SK-N-DZ (cell line): ENCODE measurements around the gene CDC6. TPM values are rescaled to one million over a fixed set of nuclear protein-coding genes. Genes with fewer than 3 reads are reported as not detected.

Experiments used
- DNase-seq: peaks from one replicate; pipeline ENCODE4 v3.0.0-alpha.2; 2015; ENCODE audit warnings: low spot score
- polyA plus RNA-seq, 2 experiments: library from polyadenylated mRNA; depleted of rRNA; stranded (reverse); fragments of >200 nt; gene quantifications; 2 replicates each; pipeline ENCODE4 v1.2.3, GENCODE V29; 2014

CDC6 gene, protein sequence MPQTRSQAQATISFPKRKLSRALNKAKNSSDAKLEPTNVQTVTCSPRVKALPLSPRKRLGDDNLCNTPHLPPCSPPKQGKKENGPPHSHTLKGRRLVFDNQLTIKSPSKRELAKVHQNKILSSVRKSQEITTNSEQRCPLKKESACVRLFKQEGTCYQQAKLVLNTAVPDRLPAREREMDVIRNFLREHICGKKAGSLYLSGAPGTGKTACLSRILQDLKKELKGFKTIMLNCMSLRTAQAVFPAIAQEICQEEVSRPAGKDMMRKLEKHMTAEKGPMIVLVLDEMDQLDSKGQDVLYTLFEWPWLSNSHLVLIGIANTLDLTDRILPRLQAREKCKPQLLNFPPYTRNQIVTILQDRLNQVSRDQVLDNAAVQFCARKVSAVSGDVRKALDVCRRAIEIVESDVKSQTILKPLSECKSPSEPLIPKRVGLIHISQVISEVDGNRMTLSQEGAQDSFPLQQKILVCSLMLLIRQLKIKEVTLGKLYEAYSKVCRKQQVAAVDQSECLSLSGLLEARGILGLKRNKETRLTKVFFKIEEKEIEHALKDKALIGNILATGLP
- 87.3 and 102 TPM in 2 replicates for polyA plus RNA-seq (2014; cell fraction: cytosol; rRNA removed)
- 47.1 and 49.5 TPM in 2 replicates for polyA plus RNA-seq (2014; cell fraction: nucleus; rRNA removed)

DNA sequence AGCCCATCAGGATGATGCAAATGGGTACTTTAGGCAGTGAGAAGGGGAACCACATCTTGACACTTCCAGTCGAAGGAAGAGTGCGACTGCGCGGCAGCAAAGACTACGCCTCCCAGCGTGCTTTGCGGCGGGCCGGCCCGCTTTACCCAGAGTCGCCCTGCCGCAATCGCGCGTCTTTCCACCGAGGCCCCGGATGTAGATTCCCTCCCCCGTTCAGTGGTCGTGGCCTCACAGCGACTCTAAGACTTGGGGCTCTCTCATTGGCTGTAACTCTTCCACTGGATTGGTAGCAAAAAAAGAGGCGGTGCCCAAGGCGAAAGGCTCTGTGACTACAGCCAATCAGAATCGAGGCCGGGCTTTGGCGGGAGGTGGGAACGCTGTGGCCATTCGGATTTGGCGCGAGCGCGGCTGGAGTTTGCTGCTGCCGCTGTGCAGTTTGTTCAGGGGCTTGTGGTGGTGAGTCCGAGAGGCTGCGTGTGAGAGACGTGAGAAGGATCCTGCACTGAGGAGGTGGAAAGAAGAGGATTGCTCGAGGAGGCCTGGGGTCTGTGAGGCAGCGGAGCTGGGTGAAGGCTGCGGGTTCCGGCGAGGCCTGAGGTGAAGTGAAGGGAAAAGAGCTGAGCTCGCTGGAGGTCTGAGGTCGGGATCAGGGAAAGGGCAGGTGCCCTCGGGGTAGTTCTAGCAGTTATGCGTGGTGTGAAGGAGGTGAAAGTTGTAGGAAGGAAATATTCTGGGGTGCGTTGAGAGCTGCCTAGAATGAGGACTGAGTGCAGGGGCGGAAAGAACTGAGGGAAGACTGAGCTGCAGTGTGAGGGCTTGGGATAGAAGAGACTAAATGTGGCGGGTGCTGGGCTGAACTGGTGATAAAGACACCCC, at the start of gene CDC6:
CDC6 (plus strand) TSS at position 386 of the 876 bp plus-strand sequence. CDS start 1,542 bp downstream, outside the sequence.
- peak; percentile 100 for DNase-seq

DNA sequence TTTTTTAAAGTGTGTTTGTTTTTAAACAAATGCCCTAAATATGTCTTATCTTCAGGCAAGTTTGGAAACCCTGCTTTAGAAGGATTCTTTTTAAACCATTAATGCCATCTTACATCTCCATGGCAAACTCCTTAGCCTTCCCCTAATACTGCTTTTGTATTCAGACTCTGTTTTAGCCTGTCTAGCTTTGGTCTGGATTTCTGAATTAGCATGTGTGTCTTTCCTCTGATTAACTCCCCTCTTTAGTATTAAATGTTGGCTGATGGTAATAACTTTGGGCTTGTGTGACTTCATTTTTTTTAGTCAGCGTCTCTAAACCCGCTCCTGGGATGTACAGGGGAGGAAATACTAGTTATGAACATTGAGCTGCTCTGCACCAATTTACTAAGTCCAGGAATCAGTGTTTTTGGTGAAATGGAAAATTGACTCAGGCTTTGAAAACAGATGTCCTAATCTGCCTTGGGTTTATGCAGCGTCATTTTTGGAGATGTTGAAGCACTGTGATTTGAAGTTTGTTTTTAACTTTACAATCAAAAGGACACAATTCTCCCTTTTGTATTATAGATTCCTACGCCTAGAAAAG, 46.3 kb upstream of the CDC6 start:
- DNase-seq: no peak

DNA sequence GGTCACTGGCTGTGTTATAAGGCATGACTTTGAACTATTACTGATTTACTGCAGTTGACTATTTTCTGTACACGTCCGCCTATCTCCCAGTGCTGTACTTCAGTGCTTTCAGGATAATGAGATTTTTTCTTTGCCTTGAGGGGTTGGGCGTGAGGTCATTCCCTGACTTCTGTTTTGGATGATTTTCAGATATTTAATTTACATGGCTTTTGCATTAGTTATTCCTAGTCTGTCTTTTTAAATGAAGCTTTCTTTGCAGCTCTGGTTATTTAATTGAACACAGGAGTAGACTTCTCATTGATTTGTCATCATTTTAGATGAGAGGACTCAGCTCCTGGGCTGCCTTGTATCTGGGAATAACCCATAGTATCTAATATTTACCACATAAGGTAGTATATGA, 44.9 kb upstream of the CDC6 start:
- no peak for DNase-seq

DNA sequence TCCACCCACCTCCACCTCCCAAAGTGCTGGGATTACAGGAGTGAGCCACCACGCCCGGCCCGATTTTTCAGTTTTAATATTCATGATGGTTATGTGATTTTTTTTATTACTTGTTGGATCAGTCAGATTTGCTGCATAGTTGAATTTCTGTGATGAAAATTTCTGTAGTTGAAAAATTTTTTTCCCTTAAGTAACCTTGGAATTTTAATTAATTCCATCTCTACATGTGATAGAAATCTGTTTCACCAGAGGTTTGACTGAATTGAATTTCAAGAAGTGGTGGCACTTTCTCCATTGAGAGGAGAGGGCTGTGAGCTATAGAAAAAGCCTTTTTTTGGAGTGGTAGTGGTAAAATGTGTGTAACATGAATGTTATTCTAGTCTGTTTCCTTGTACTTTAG, 43.9 kb upstream of the CDC6 start:
- DNase-seq: no peak

DNA sequence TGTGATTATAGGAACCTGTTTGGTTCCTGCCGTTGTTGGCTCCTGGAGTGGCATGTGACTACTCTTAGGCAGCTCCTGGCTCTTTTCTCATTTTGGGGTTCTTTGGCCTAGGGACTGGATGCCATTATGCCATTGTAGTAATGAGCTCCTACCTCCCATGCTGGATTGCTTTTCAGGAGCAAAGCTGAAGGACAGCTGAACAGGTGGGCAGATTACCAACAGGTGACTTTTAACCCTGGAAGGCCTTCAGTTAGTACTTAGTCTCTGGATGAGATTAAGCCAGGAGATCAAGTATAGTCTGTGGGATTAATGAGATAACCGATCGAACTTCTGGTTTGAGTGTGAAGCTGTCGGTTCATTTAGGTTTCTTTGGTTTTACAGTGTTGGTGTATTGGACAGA, 43.4 kb upstream of the CDC6 start:
- no peak for DNase-seq

DNA sequence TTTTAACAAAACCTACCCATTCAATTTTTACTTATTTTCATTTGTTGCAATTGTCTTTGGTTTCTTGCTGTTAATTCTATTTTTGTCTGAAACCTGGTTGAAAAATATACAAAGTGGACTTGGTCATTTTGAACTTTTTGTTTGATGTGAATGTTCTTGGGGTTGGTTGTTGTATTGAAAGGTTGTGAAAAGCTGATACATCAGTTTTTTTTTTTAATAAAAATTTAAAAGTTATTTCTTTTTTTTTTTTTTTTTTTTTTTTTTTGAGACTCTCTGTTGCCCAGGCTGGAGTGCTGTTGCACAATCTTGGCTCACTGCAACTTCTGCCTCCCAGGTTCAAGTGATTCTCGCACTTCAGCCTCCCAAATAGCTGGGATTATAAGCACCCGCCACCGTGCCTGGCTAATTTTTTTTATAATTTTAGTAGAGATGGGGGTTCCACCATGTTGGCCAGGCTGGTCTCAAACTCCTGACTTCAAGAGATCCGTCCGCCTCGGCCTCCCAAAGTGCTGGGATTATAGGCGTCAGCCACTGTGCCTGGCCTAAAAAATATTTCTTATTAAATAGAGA, 39.7 kb upstream of the CDC6 start:
- no peak for DNase-seq

DNA sequence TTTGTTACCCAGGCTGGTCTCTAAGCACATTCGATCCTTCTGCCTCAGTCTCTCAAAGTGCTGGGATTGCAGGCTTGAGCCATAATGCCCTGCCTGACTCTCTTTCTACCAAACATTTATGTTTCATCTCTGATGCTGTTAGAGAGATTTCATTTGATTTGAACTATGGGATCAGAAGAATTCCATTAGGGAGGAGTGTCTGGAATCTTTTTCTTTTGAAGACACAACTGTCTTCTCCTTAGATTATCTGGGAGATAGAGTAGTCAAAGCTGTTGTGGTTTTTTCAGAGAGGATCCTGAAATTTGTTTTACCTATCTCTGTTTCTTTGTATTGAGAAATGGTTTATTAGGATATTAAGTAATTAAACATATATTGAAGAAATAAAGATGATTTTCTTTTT, 39.2 kb upstream of the CDC6 start:
- DNase-seq: peak; percentile 32

DNA sequence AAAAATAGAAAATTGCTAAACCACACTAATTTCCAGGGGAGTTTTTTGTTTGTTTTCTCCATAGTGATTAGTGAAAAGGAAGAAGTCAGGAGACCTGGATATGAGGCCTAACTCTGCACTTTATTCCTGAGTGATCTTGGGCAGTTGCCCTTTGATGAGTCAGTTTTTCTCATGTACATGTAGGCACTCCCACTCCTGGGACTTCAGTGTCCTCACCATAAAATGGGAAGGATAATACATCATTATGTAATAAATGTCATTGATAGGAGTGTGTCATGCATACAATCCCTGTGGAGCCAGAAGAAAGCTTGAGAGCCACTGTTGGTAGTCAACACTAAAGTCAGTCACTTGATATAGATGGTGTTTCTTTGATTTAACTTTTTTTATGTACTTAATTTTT, 36.1 kb upstream of the CDC6 start:
- DNase-seq: no peak

DNA sequence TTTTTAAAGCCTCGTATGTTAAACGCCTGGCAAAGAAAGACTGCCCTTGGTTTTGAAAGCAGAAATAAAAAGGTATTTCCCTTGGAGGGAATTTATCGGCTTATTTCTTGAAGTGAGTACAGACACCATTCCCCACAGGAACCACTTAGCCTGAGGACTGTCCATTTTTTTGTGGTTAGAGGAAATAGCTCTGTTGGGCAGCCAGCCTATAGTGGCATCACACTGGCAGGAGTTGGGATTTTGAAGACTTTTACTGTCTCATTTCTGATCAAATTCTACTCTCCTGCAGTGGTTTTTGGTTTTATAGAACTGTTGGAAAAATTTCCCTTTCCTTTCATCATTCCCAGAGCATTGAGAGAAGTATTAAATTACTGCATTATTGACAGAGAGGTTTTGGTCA, 34.1 kb upstream of the CDC6 start:
- DNase-seq: no peak

DNA sequence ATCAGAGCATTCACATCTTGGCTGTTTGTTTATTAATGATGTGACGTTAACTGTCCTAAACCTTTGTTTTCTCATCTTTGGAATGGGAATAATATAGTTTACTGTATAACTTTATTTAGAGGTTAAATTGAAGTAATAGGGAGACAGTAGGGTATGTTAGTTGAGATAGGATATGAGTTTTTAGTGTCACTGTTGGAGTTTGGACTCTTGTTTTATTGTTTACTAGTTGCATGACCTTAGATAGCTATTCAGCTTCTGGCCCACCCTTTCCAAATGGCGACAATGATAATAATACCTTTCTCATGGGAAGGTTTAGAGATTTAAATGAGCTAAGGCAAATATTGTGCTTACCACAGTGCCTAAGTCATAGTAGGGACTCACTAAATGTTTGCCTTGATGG, 28.2 kb upstream of the CDC6 start:
- no peak for DNase-seq

DNA sequence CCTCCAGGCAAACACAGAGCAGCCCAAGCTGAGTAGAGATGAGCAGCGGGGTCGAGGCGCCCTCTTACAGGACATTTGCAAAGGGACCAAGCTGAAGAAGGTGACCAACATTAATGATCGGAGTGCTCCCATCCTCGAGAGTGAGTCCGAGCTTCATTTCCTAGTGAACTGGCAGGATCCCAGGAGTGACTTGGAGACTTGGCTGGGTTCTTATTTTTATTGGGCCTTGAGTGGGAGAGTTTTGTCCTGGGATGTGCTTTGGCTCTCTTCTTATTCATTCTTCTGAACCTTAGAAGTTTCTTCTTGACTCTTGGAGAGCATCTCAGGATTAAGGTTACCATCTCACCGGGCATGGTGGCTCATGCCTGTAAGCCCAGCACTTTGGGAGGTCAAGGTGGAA, 27.2 kb upstream of the CDC6 start:
- DNase-seq: no peak

DNA sequence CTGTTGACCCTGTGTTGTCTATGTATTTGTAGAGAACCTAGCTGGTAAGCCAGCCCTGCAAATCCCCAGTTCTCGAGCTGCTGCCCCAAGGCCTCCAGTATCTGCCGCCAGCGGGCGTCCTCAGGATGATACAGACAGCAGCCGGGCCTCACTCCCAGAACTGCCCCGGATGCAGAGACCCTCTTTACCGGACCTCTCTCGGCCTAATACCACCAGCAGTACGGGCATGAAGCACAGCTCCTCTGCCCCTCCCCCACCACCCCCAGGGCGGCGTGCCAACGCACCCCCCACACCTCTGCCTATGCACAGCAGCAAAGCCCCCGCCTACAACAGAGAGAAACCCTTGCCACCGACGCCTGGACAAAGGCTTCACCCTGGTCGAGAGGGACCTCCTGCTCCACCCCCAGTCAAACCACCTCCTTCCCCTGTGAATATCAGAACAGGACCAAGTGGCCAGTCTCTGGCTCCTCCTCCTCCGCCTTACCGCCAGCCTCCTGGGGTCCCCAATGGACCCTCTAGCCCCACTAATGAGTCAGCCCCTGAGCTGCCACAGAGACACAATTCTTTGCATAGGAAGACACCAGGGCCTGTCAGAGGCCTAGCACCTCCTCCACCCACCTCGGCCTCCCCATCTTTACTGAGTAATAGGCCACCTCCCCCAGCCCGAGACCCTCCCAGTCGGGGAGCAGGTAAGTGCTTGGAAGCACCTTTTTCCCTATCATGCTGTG, 23.1 kb upstream of the CDC6 start:
- no peak for DNase-seq

DNA sequence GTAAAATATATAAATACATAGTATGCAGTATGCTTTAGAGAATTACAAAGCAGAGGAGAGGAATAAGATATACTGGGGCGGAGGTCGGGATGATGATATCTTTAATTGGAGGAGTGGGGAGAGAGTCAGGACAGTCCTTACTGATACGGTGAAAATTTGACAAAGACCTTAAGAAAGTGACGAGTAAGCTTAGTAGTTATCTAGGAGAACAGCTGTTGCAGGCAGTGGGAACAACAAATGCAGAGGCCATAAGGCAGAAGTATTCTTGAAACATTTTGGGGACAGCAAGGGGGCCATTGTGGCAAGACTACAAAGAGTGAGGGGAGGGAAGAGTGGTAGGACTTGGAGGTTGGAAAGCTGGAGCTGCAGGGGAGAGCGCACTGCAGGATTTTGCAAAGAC, 22.3 kb upstream of the CDC6 start:
- DNase-seq: no peak

DNA sequence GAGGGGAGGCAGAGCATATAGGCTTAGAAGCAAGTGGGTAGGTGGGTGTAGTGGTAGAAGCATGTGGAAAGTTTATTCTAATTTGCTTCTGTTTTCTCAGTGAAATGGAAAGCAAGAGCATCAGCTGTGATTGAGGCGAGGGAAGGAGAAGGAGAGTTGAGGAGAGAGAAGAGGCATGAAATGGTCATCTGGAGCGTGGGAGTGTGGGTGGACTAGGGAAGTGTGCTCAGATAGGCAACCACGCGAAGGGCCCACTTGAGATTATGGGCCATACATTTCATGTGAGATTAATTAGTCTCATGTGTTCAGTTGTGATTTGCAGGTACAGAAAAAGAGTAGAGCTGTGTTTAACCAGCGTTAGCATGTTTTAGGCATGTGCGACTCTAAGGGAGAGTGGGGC, 20.8 kb upstream of the CDC6 start:
- no peak for DNase-seq

DNA sequence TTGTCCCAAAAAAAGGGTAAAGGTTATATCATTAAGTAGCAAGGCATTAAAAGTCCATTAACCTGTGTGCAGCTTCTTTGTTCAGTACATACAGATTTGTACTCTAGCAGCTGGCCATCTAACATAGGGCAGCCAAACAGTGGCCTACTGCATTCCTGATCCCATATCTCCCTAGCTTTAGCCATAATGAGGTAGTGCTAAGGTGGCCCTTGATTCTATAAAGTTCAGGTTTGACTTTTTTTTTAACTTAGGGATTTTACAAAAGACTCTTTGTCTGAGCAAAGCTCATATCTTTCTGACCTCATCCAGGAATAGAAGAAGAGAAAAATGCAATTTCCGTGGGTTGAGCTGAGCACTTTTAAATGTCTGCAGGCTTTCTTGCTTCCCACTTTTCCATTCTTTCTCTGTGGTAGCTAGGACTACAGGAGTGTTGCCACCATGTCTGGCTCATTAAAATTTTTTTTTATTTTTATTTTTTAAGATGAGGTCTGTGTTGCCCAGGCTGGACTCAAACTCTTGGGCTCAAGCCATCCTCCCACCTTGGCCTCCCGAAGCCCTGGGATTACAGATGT, 19.5 kb upstream of the CDC6 start:
- DNase-seq: no peak

DNA sequence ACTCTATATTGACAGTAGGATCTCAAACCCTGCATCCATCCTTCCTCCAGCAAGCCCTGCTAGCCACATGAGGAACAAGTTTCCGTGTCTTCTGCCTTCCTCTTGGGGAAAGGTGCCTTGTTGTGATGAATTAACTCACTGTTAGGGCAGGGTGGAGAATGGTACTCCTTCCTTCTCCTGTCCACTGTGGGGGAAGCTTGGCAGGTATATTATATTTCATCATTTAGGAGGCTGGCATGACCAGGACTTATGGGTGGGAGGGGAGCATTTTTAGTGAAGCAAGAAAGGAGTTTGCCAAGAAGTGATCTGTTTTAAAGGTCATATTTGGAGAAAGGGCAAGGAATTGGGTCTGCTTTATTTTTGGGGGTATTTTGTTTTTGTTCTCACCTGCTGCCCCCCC, 9.3 kb upstream of the CDC6 start:
- no peak for DNase-seq

DNA sequence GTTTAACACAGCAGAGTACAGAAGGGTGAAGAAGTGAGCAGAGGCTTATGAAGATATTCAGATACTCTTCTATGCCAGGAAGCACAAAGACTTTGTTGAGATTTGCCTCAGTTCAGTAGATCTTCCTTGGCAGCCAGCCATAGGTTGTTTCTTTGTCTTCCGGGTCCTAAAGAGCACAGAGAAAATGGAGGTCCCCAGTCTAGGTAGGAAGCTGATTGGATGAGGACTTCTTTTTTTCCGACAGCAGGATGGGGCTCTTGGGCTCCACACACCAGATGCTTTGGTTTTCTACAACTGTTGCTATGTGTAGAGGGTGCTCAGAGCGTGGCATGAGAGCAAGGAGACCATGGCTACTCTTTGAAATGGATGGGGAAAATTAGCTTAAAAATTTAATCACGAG, 8.3 kb upstream of the CDC6 start:
- DNase-seq: no peak

DNA sequence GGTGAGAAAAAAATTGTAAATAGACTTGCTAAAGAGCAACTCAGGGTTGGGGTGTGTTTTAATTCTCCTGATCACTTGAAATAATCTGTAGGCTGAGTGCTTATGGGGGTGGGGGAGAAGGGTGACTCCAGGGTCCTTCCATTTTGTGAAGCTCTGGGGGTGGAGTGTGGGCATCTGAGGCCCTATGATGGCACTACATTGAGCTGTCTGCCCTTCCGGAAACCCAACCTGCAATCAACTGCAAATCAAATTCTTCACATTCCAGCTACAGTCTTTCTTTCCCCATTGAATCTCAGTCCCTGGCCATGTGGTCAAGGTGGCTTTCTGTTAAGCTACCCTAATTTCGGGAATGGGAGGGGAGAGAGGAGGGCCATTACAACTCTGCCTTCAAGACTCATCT, 6.0 kb upstream of the CDC6 start:
- no peak for DNase-seq

DNA sequence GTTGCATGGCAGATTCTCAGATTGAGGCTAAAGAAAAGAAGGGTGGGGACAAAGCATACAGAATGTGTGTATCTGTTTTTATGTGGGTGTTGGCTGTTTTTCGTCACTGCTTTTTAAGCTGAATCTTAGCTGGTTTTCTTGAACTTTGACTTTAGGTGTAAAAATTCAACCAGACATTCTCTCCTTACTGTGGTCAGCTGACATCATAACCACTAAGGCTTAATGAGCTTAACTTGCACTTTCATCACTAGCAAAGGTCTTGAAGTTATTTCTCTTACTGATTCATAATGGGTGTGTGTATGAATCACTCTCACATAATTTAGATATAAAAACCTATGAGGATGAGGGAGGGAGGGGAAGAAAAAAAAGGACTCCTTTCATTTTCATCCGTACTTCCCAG, 4.0 kb upstream of the CDC6 start:
- DNase-seq: no peak

DNA sequence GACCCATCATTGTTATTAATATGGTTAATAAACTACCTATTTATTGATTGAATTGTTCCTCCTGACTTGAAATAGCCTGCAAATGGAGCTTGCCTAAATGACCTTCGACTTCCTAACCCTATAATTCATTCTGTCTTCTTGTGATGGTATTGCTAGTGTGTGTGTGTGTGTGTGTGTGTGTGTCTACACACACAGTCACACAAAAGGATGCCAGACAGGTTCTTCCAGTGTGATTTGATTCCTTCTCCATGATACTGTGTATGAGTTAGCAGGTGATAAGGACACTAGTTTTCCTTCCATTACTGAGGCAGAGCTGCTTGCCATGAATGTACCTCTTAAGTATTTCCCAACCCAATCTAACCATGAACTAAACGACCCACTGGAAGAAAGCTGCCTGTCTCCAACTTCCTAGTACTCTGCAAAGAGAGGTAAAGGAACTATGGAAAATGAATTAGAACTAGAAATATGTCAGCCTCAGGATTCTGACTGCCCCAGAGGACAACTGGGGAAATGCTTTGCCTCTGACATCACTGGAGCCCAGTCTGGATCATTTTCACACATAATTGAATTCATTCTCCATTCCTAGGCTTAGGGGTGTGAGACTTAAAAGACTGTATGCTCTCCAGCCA, 3.5 kb upstream of the CDC6 start:
- no peak for DNase-seq
